Measurements from ENCODE around the gene RSPH1.

- TF ChIP-seq CTCF (conservative IDR thresholded peaks at IDR 0.05; ENCODE audit: low read depth, low read length) = no peak
- no peak for TF ChIP-seq BHLHE40 (IDR thresholded peaks at IDR 0.05; ENCODE audit: low read depth, low read length)
- TF ChIP-seq MAZ (IDR thresholded peaks at IDR 0.05; ENCODE audit: borderline replicate concordance, low read depth, low read length) = no peak
- no peak for TF ChIP-seq RAD21 (IDR thresholded peaks at IDR 0.05; ENCODE audit: low read length)
- TF ChIP-seq FOS (IDR thresholded peaks at IDR 0.05; ENCODE audit: low read depth, low read length) = no peak
- TF ChIP-seq RFX5 (IDR thresholded peaks at IDR 0.05; ENCODE audit: low read depth, low read length) = no peak
- no peak for TF ChIP-seq USF2 (IDR thresholded peaks at IDR 0.05; ENCODE audit: low read depth, low read length)
- TF ChIP-seq, protein P1, sequence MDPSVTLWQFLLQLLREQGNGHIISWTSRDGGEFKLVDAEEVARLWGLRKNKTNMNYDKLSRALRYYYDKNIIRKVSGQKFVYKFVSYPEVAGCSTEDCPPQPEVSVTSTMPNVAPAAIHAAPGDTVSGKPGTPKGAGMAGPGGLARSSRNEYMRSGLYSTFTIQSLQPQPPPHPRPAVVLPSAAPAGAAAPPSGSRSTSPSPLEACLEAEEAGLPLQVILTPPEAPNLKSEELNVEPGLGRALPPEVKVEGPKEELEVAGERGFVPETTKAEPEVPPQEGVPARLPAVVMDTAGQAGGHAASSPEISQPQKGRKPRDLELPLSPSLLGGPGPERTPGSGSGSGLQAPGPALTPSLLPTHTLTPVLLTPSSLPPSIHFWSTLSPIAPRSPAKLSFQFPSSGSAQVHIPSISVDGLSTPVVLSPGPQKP (IDR thresholded peaks at IDR 0.05; ENCODE audit: borderline replicate concordance, low read depth, low read length) = no peak
- no peak for TF ChIP-seq POLR2A (IDR thresholded peaks at IDR 0.05; ENCODE audit: low read depth, low read length)
- TF ChIP-seq CEBPB (IDR thresholded peaks at IDR 0.05; ENCODE audit: low read depth, low read length) = no peak
- no peak for TF ChIP-seq NFE2L2 (IDR thresholded peaks at IDR 0.05; ENCODE audit: low read depth, low read length)
- TF ChIP-seq MAFK (IDR thresholded peaks at IDR 0.05; ENCODE audit: low read depth, low read length) = no peak
Measured at GRCh38 chr21:42486072-42486471, 10.0 kb downstream of the RSPH1 start.

Data from IMR-90 (cell line).